ENCODE results near the gene F5. TPM values are rescaled to one million over a fixed set of nuclear protein-coding genes. Genes with fewer than 3 reads are reported as not detected.
A peak's percentile ranks its signal among the peaks of the same experiment; 100 is the strongest.
"Not testable (repeated sequence)": the region's sequence is repeated elsewhere in the genome, so short reads cannot be mapped to it uniquely, and the experiment has no call there.

F5 gene
- total and polyA plus RNA-seq, 5 donors: 4.0 to 16.5 (median 6.8) TPM

- WGBS: 90% methylated on average over 2 of the region's 2 CpGs
- DNase-seq (no peak), ATAC-seq (no peak)
- no peaks in the 10 kb centered on the region for H3K9me3 ChIP-seq (ENCODE audit: control insufficient read depth, low read length)
- no peak overlapping the region for H3K4me3 ChIP-seq (ENCODE audit: low read length)
- intact Hi-C loops (cut with DNase I): no loop called here
- H3K4me1 ChIP-seq (ENCODE audit: control insufficient read depth, insufficient read depth, low read length): no peaks in the 10 kb centered on the region
- H3K27ac ChIP-seq (ENCODE audit: low read length): no peak overlapping the region
- H3K27me3 ChIP-seq (ENCODE audit: control insufficient read depth, insufficient read depth): no peaks in the 10 kb centered on the region
Measured at GRCh38 chr1:169534653-169535052, 51.6 kb downstream of the F5 start.

GRCh38 chr1:169533528-169534190, 52.6 kb downstream of the F5 start:
- H3K4me3 ChIP-seq (ENCODE audit: low read length): not testable (repeated sequence)

GRCh38 chr1:169530448-169530847, 55.8 kb downstream of the F5 start:
- no peaks in the 10 kb centered on the region for H3K27me3 ChIP-seq (ENCODE audit: control insufficient read depth, insufficient read depth)
- DNase-seq (no peak), ATAC-seq (no peak)
- WGBS: 71% methylated on average over 3 of the region's 3 CpGs
- H3K9me3 ChIP-seq (ENCODE audit: control insufficient read depth, low read length): no peaks in the 10 kb centered on the region
- intact Hi-C loops (cut with DNase I): no loop called here
- H3K4me1 ChIP-seq (ENCODE audit: control insufficient read depth, insufficient read depth, low read length): peaks cover 2% of the 10 kb centered on the region
- no peak overlapping the region for H3K27ac ChIP-seq (ENCODE audit: low read length)
- no peak overlapping the region for H3K4me3 ChIP-seq (ENCODE audit: low read length)

More at GRCh38 chr1:169533528-169534190, 52.6 kb downstream of the F5 start:
- intact Hi-C loops (cut with DNase I); DNase-seq; H3K27me3 ChIP-seq (ENCODE audit: control insufficient read depth, insufficient read depth); H3K4me1 ChIP-seq (ENCODE audit: control insufficient read depth, insufficient read depth, low read length); H3K9me3 ChIP-seq (ENCODE audit: control insufficient read depth, low read length); H3K27ac ChIP-seq (ENCODE audit: low read length); ATAC-seq: not testable (repeated sequence)
- 89% methylated on average over 9 of the region's 9 CpGs for WGBS

GRCh38 chr1:169529068-169529642, 57.1 kb downstream of the F5 start:
- 39% methylated on average over 3 of the region's 3 CpGs for WGBS
- ATAC-seq: peak in 1 of 2 donors; percentile 47
- Histone ChIP-seq H3K9me3 (ENCODE audit: control insufficient read depth, low read length) (no peaks in the 10 kb centered on the region), H3K27ac (ENCODE audit: low read length) (no peak overlapping the region), H3K27me3 (ENCODE audit: control insufficient read depth, insufficient read depth) (no peaks in the 10 kb centered on the region), H3K4me3 (ENCODE audit: low read length) (no peak overlapping the region), H3K4me1 (ENCODE audit: control insufficient read depth, insufficient read depth, low read length) (peaks cover 2% of the 10 kb centered on the region)
- intact Hi-C loops (cut with DNase I): no loop called here
- DNase-seq: no peak

DNA sequence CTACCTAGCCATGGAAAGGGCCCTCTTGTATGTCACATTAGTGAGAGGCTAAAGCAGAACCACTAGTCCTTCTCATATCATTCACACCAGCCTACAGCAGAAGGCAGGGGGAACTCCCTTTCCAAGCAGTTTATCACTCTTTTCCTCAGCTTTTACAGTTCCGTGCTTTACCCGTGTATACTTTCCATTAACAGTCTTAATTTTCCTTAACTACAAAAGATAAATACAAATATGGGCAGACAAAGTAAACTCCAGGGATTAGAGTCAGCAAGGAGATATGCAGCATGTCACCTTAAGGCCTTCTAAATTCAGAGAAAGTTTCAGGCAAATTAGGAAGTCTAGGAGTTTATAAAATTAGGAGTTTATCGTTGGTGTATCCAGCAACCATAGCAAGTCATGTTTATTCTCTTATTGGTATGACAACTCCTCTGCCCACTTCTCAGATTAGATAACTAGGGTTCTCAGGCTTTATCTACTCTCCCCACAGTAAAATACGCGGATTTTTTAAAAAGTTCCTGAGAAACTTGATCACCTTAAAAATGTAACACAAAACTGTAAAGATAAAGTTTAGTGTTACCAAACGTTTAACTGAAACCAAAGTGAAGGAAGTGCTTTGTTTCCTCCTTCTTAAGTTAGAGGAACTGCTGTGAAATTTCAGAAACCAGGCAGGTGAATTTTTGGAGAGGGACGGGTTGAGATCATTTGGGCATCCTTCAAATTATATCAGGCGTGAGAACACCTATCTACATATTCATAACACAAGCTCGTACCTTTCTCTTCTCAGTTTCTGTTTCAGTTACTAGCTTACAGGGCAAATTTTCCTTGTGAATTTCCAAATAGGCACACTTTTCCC, 57.8 kb downstream of the F5 start:
- Histone ChIP-seq H3K9me3 (ENCODE audit: control insufficient read depth, low read length) (no peaks in the 10 kb centered on the region), H3K27me3 (ENCODE audit: control insufficient read depth, insufficient read depth) (no peaks in the 10 kb centered on the region), H3K4me1 (ENCODE audit: control insufficient read depth, insufficient read depth, low read length) (peaks cover 2% of the 10 kb centered on the region), H3K4me3 (ENCODE audit: low read length) (no peak overlapping the region), H3K27ac (ENCODE audit: low read length) (no peak overlapping the region)
- DNase-seq (no peak), ATAC-seq (no peak)
- intact Hi-C loops (cut with DNase I): no loop called here
- WGBS: 56% methylated on average over 9 of the region's 9 CpGs

GRCh38 chr1:169527451-169528214, 58.6 kb downstream of the F5 start:
- ATAC-seq (peak; percentile 51 to 64), DNase-seq (no peak)
- no peaks in the 10 kb centered on the region for H3K9me3 ChIP-seq (ENCODE audit: control insufficient read depth, low read length)
- H3K4me1 ChIP-seq (ENCODE audit: control insufficient read depth, insufficient read depth, low read length): peaks cover 2% of the 10 kb centered on the region
- H3K27me3 ChIP-seq (ENCODE audit: control insufficient read depth, insufficient read depth): no peaks in the 10 kb centered on the region
- 87% methylated on average over 5 of the region's 5 CpGs for WGBS
- intact Hi-C loops (cut with DNase I): no loop called here
- H3K27ac ChIP-seq (ENCODE audit: low read length): no peak overlapping the region
- no peak overlapping the region for H3K4me3 ChIP-seq (ENCODE audit: low read length)

- peaks cover 2% of the 10 kb centered on the region for H3K4me1 ChIP-seq (ENCODE audit: control insufficient read depth, insufficient read depth, low read length)
- intact Hi-C loops (cut with DNase I): no loop called here
- DNase-seq: no peak
Measured at GRCh38 chr1:169527001-169527400, 59.3 kb downstream of the F5 start.

DNA sequence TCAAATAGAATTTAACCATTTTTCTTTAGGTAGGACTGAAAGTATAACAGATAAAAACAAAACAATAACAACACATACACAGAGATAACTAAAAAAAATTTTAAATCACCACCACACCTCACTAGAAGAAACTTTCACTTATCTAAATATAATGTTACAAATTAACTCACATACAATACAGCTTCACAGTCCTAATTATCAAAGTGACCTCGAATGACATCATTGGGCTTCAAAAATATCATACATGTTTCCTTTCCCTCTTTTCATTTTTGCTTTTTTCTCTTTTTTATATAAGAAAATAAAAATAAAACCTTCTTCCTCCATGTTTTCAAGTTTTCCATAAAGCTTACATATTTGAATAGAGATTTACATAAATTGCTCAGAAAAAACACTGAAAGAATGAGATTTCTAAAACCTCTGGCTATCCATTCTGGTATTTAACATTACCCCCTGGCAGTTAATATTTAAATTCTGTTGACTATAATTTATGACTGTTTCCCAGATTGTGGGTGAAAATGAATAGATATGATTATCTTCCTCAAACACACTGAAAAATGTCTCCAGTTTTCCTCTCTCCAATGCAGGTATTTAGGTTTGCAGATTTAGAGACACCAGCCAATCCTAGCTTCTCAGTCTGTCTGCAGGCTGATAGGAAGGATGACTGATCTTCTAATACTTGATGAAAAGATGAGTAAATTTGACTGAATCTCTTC, 60.0 kb downstream of the F5 start:
- H3K27me3 ChIP-seq (ENCODE audit: control insufficient read depth, insufficient read depth): no peaks in the 10 kb centered on the region
- intact Hi-C loops (cut with DNase I): no loop called here
- 88% methylated on average over 1 of the region's 1 CpG for whole genome bisulfite sequencing
- H3K4me1 ChIP-seq (ENCODE audit: control insufficient read depth, insufficient read depth, low read length): peaks cover 2% of the 10 kb centered on the region
- H3K27ac ChIP-seq (ENCODE audit: low read length): no peak overlapping the region
- DNase-seq: no peak
- no peaks in the 10 kb centered on the region for H3K9me3 ChIP-seq (ENCODE audit: control insufficient read depth, low read length)
- no peak overlapping the region for H3K4me3 ChIP-seq (ENCODE audit: low read length)
- ATAC-seq: no peak

More at GRCh38 chr1:169527001-169527400, 59.3 kb downstream of the F5 start:
- ATAC-seq: no peak
- H3K9me3 ChIP-seq (ENCODE audit: control insufficient read depth, low read length): no peaks in the 10 kb centered on the region
- H3K27me3 ChIP-seq (ENCODE audit: control insufficient read depth, insufficient read depth): no peaks in the 10 kb centered on the region
- 74% methylated on average over 3 of the region's 3 CpGs for WGBS
- no peak overlapping the region for H3K27ac ChIP-seq (ENCODE audit: low read length)
- H3K4me3 ChIP-seq (ENCODE audit: low read length): no peak overlapping the region

DNA sequence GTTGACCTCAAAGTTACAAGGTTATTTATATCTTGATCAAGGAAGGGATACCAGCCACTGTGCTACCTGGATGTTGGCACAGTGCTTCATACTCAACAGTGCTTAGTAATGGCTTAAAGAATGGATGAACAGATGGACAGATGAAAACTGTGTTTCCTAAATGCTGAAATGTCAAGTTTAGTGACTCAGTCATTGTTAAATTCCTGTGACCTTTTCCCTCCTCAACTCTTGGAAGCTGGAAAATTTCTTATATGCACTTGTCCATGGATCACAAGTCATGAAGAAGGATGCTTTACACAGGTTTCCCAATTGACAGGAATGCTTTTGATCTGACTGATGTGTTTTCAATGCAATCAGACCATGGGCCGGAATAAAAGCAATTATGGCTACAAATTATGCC, 60.9 kb downstream of the F5 start:
- ATAC-seq (no peak), DNase-seq (no peak)
- peaks cover 2% of the 10 kb centered on the region for H3K4me1 ChIP-seq (ENCODE audit: control insufficient read depth, insufficient read depth, low read length)
- no peak overlapping the region for H3K27ac ChIP-seq (ENCODE audit: low read length)
- H3K27me3 ChIP-seq (ENCODE audit: control insufficient read depth, insufficient read depth): no peaks in the 10 kb centered on the region
- no peak overlapping the region for H3K4me3 ChIP-seq (ENCODE audit: low read length)
- no peaks in the 10 kb centered on the region for H3K9me3 ChIP-seq (ENCODE audit: control insufficient read depth, low read length)
- 94% methylated on average over 1 of the region's 1 CpG for WGBS
- intact Hi-C loops (cut with DNase I): no loop called here

DNA sequence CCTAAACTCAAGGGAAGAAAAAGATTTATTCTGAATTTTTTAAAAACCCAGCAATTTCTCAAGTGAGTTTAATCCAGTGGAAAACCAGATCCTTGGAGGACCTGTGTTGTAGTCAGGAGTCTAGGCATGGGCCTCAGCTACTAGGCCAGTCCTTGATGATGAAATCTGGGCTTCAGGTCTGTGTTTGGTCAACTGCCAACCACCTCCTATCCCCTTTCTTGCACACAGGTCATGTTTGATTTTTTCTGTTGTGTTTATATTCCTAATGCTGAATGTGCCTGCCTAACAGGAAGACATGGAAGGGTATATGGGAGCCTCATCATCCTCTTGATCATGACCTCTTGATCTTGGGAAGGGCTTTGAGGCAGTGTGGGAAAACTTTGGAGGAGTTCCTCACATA, 62.4 kb downstream of the F5 start:
- Histone ChIP-seq H3K4me1 (ENCODE audit: control insufficient read depth, insufficient read depth, low read length) (peaks cover 2% of the 10 kb centered on the region), H3K27me3 (ENCODE audit: control insufficient read depth, insufficient read depth) (no peaks in the 10 kb centered on the region), H3K4me3 (ENCODE audit: low read length) (no peak overlapping the region), H3K27ac (ENCODE audit: low read length) (no peak overlapping the region), H3K9me3 (ENCODE audit: control insufficient read depth, low read length) (no peaks in the 10 kb centered on the region)
- ATAC-seq: no peak
- intact Hi-C loops (cut with DNase I): no loop called here
- no peak for DNase-seq
